ENCODE measurements around the gene VHLL. TPM values are rescaled to one million over a fixed set of nuclear protein-coding genes. Genes with fewer than 3 reads are reported as not detected.

VHLL gene
- total and polyA plus RNA-seq, 2 donors (not counting 1 experiment from before 2014, with no cell fraction given), result not detected

- H3K27ac ChIP-seq (ENCODE audit: insufficient read depth, low read length), result peak overlapping the region; percentile 32
- peaks cover 50% of the 10 kb centered on the region for H3K36me3 ChIP-seq (ENCODE audit: control insufficient read depth, insufficient read depth, low read length)
- H3K4me2 ChIP-seq (ENCODE audit: extremely low read depth, insufficient read depth, low read length), result no peak overlapping the region
Observed at GRCh38 chr1:156263288-156263655, 35.8 kb downstream of the VHLL start.

GRCh38 chr1:156262461-156263287 is 36.4 kb downstream of the VHLL start:
- peak; percentile 58 to 94 for DNase-seq (ENCODE audit: low read depth in 2 of 2)
- TF ChIP-seq EZH2 (IDR thresholded peaks at IDR 0.05; ENCODE audit: low read length, missing control alignments) (no peak), CTCF (conservative IDR thresholded peaks at IDR 0.05 in 1 of 2, IDR thresholded peaks at IDR 0.05 in 1 of 2; ENCODE audit: low read depth in 1 of 2, low read length in 2 of 2) (no peak)
- peak overlapping the region; percentile 69 for H3K27ac ChIP-seq (ENCODE audit: insufficient read depth, low read length)
- H3K36me3 ChIP-seq (ENCODE audit: control insufficient read depth, insufficient read depth, low read length), result peaks cover 50% of the 10 kb centered on the region
- H3K4me2 ChIP-seq (ENCODE audit: extremely low read depth, insufficient read depth, low read length), result peak overlapping the region; percentile 35
- H3K4me3 ChIP-seq (replicated peaks in 1 of 4; ENCODE audit: control extremely low read depth in 1 of 4, insufficient read depth in 1 of 4, low read depth in 3 of 4, low read length in 4 of 4), result no peak overlapping the region
- no peak overlapping the region for H3K9ac ChIP-seq (ENCODE audit: insufficient read depth, low read length)
- no peaks in the 10 kb centered on the region for H3K79me2 ChIP-seq (ENCODE audit: control insufficient read depth, insufficient read depth, low read length)
- H3K4me1 ChIP-seq (ENCODE audit: control insufficient read depth, extremely low read depth, insufficient read depth, low read length), result peaks cover 11% of the 10 kb centered on the region
- H2AFZ ChIP-seq (ENCODE audit: low read length), result no peak overlapping the region
- no peaks in the 10 kb centered on the region for H3K27me3 ChIP-seq (ENCODE audit: control insufficient read depth, insufficient read depth, low read length)
- H3K9me3 ChIP-seq (ENCODE audit: control insufficient read depth, insufficient read depth, low read depth, low read length), result no peaks in the 10 kb centered on the region
- peaks cover 2% of the 10 kb centered on the region for H4K20me1 ChIP-seq (ENCODE audit: control insufficient read depth, extremely low read depth, insufficient read depth, low read length)

More at GRCh38 chr1:156263288-156263655, 35.8 kb downstream of the VHLL start:
- Histone ChIP-seq H3K79me2 (ENCODE audit: control insufficient read depth, insufficient read depth, low read length) (no peaks in the 10 kb centered on the region), H4K20me1 (ENCODE audit: control insufficient read depth, extremely low read depth, insufficient read depth, low read length) (peaks cover 2% of the 10 kb centered on the region), H2AFZ (ENCODE audit: low read length) (no peak overlapping the region), H3K4me3 (replicated peaks in 1 of 4; ENCODE audit: control extremely low read depth in 1 of 4, insufficient read depth in 1 of 4, low read depth in 3 of 4, low read length in 4 of 4) (no peak overlapping the region), H3K9me3 (ENCODE audit: control insufficient read depth, insufficient read depth, low read depth, low read length) (no peaks in the 10 kb centered on the region), H3K27me3 (ENCODE audit: control insufficient read depth, insufficient read depth, low read length) (no peaks in the 10 kb centered on the region), H3K9ac (ENCODE audit: insufficient read depth, low read length) (no peak overlapping the region), H3K4me1 (ENCODE audit: control insufficient read depth, extremely low read depth, insufficient read depth, low read length) (peaks cover 11% of the 10 kb centered on the region)
- DNase-seq (ENCODE audit: low read depth in 2 of 2), result no peak
- no peak for TF ChIP-seq EZH2 (IDR thresholded peaks at IDR 0.05; ENCODE audit: low read length, missing control alignments)
- no peak for TF ChIP-seq CTCF (conservative IDR thresholded peaks at IDR 0.05 in 1 of 2, IDR thresholded peaks at IDR 0.05 in 1 of 2; ENCODE audit: low read depth in 1 of 2, low read length in 2 of 2)

- H4K20me1 ChIP-seq (ENCODE audit: control insufficient read depth, extremely low read depth, insufficient read depth, low read length), result peaks cover 2% of the 10 kb centered on the region
- H2AFZ ChIP-seq (ENCODE audit: low read length), result no peak overlapping the region
- TF ChIP-seq EZH2 (IDR thresholded peaks at IDR 0.05; ENCODE audit: low read length, missing control alignments), result no peak
- no peak for DNase-seq (ENCODE audit: low read depth in 2 of 2)
- H3K9ac ChIP-seq (ENCODE audit: insufficient read depth, low read length), result no peak overlapping the region
- no peak overlapping the region for H3K4me3 ChIP-seq (replicated peaks in 1 of 4; ENCODE audit: control extremely low read depth in 1 of 4, insufficient read depth in 1 of 4, low read depth in 3 of 4, low read length in 4 of 4)
- no peak overlapping the region for H3K4me2 ChIP-seq (ENCODE audit: extremely low read depth, insufficient read depth, low read length)
- no peaks in the 10 kb centered on the region for H3K79me2 ChIP-seq (ENCODE audit: control insufficient read depth, insufficient read depth, low read length)
- no peaks in the 10 kb centered on the region for H3K27me3 ChIP-seq (ENCODE audit: control insufficient read depth, insufficient read depth, low read length)
- peaks cover 11% of the 10 kb centered on the region for H3K4me1 ChIP-seq (ENCODE audit: control insufficient read depth, extremely low read depth, insufficient read depth, low read length)
- H3K9me3 ChIP-seq (ENCODE audit: control insufficient read depth, insufficient read depth, low read depth, low read length), result no peaks in the 10 kb centered on the region
- H3K27ac ChIP-seq (ENCODE audit: insufficient read depth, low read length), result no peak overlapping the region
- H3K36me3 ChIP-seq (ENCODE audit: control insufficient read depth, insufficient read depth, low read length), result peaks cover 41% of the 10 kb centered on the region
Observed at GRCh38 chr1:156260896-156261295, 38.2 kb downstream of the VHLL start.
